Chondrocyte (in vitro differentiated cells): ENCODE results near the gene CAPN15. TPM values are rescaled to one million over a fixed set of nuclear protein-coding genes. Genes with fewer than 3 reads are reported as not detected.
A peak's percentile ranks its signal among the peaks of the same experiment; 100 is the strongest.

Experiments
- DNase-seq: peaks from one replicate; pipeline ENCODE4 v3.0.0; 2021; ENCODE audit warnings: mixed read lengths, low spot score
- H3K27ac Mint-ChIP-seq: one replicate; pipeline ENCODE4 v1.8.0; 2021; ENCODE audit warnings: mild to moderate bottlenecking, moderate library complexity, mixed read lengths; ENCODE audit not compliant: unreplicated experiment
- H3K27me3 Mint-ChIP-seq: 2 replicates; pipeline ENCODE4 v1.8.0; 2021; ENCODE audit warnings: low read depth, mixed read lengths
- H3K36me3 Mint-ChIP-seq: 2 replicates; pipeline ENCODE4 v1.8.0; 2021; ENCODE audit warnings: low read depth, mixed read lengths
- H3K4me1 Mint-ChIP-seq: 2 replicates; pipeline ENCODE4 v1.8.0; 2021; ENCODE audit warnings: low read depth, mild to moderate bottlenecking, mixed read lengths
- H3K4me3 Mint-ChIP-seq: one replicate; pipeline ENCODE4 v1.8.0; 2021; ENCODE audit warnings: mild to moderate bottlenecking, moderate library complexity, mixed read lengths; ENCODE audit not compliant: unreplicated experiment
- H3K9me3 Mint-ChIP-seq: 2 replicates; pipeline ENCODE4 v1.8.0; 2021; ENCODE audit warnings: low read depth, mixed read lengths
- total RNA-seq: library from RNA; stranded (reverse); gene quantifications from 3 replicates; pipeline ENCODE4 v1.2.1, GENCODE V29; 2021
- TF ChIP-seq, protein P1 (sequence below): fragments of 200-600 bp; sonication (generic); IDR thresholded peaks from 2 replicates; pipeline ENCODE4 v1.5.0; 2021; ENCODE audit warnings: antibody characterized with exemption, mild to moderate bottlenecking, moderate library complexity

CAPN15 gene
- total RNA-seq, 1 donor from 2014 or later: 28.8 TPM

DNA sequence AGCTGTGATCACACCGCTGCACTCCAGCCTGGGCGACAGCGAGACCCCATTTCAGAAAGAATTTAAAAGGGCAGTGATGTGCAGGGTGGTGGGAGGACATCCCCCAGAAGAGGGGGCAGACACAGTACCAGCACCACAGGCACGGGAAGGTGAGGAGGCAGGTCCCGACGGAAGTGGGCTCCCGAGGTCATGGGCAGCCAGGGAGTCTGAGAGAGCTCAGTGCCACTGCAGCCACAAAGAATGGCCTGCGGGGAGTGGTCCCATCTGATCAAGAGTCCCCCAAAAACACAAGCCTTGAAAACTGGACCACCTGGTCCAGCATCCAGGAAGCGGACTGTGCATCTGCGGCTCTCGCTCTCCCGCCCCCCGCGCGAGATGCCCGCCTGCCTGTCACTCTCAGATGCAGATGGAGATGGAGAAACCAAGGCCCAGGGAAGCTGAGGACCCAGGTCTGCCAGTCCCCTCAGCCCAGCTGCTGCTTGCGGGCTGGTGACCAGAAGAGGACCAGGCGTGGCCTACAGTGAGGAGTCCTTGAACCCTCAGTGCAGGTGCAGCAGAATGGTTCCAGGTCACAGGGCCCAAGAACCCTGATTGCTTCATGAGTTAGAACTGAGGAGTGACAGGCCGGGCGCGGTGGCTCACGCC, 4.3 kb upstream of the CAPN15 start:
- Mint-ChIP-seq H3K27me3 (no peaks in the 10 kb centered on the region), H3K36me3 (peaks cover 5% of the 10 kb centered on the region), H3K9me3 (no peaks in the 10 kb centered on the region), H3K4me3 (no peak overlapping the region), H3K27ac (peak overlapping the region; percentile 8), H3K4me1 (peaks cover 23% of the 10 kb centered on the region)
- DNase-seq: no peak
- TF ChIP-seq, protein P1, sequence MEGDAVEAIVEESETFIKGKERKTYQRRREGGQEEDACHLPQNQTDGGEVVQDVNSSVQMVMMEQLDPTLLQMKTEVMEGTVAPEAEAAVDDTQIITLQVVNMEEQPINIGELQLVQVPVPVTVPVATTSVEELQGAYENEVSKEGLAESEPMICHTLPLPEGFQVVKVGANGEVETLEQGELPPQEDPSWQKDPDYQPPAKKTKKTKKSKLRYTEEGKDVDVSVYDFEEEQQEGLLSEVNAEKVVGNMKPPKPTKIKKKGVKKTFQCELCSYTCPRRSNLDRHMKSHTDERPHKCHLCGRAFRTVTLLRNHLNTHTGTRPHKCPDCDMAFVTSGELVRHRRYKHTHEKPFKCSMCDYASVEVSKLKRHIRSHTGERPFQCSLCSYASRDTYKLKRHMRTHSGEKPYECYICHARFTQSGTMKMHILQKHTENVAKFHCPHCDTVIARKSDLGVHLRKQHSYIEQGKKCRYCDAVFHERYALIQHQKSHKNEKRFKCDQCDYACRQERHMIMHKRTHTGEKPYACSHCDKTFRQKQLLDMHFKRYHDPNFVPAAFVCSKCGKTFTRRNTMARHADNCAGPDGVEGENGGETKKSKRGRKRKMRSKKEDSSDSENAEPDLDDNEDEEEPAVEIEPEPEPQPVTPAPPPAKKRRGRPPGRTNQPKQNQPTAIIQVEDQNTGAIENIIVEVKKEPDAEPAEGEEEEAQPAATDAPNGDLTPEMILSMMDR: no peak

DNA sequence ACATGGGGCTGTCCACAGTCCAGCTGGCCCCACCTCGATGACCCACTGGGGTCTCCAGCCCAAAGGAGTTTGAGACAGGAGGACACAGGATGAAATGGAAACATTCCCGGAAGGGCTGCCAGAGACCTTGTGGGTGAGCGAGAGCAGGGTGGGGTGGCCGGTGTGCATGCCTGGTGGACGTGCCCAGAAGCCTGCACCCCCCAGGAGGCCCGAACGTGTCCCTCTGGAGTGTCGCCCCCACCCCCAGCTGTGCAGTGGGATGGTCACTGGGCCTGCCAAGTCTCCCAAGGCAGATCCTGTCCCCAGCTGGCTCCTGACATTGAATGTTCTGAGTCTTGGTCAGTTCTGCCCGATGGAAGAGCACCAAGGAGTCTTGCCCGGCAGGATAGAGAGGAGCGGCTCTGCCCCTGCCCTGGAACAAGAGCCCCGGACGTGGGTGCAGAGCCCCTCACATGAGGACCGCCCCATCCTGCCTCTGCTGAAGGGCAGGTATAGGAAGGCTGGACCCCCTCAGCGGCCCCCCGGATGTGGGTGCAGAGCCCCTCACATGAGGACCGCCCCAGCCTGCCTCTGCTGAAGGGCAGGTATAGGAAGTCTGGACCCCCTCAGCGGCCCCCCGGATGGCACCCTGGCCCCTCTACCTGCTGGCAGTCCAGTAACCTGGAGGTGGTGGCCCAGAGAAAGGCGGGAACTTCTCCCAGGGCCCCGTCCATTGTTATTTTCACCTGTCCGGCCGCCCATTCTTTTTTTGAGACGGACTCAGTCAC, 3.1 kb upstream of the CAPN15 start:
- H3K4me1 Mint-ChIP-seq: peaks cover 34% of the 10 kb centered on the region
- peaks cover 4% of the 10 kb centered on the region for H3K36me3 Mint-ChIP-seq
- peak overlapping the region; percentile 99 for H3K27ac Mint-ChIP-seq
- H3K9me3 Mint-ChIP-seq: no peaks in the 10 kb centered on the region
- DNase-seq: no peak
- H3K4me3 Mint-ChIP-seq: no peak overlapping the region
- no peaks in the 10 kb centered on the region for H3K27me3 Mint-ChIP-seq
- TF ChIP-seq, protein P1: no peak

DNA sequence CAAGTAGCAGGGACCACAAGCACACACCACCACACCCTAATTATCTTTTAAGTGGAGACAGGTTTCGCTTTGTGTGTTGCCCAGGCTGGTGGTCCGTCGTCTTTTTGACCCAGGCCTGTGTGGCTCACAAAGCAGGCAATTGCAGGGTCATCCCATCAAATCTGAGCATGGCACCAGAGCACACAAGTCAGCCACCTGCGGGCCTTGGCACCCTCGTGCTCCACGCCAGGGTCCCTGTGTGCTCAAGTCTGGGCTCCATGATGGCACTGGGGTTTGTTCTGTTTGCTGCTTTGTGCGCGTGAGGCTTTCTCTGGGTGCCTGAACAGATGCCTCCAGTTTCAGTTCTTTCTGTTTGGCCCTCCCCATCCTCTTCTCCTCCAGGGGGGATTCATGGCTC, 2.4 kb upstream of the CAPN15 start:
- Mint-ChIP-seq H3K27me3 (no peaks in the 10 kb centered on the region), H3K4me1 (peaks cover 41% of the 10 kb centered on the region), H3K36me3 (peaks cover 2% of the 10 kb centered on the region), H3K4me3 (peak overlapping the region; percentile 89), H3K9me3 (no peaks in the 10 kb centered on the region), H3K27ac (peak overlapping the region; percentile 99)
- DNase-seq: no peak
- TF ChIP-seq, protein P1: no peak

DNA sequence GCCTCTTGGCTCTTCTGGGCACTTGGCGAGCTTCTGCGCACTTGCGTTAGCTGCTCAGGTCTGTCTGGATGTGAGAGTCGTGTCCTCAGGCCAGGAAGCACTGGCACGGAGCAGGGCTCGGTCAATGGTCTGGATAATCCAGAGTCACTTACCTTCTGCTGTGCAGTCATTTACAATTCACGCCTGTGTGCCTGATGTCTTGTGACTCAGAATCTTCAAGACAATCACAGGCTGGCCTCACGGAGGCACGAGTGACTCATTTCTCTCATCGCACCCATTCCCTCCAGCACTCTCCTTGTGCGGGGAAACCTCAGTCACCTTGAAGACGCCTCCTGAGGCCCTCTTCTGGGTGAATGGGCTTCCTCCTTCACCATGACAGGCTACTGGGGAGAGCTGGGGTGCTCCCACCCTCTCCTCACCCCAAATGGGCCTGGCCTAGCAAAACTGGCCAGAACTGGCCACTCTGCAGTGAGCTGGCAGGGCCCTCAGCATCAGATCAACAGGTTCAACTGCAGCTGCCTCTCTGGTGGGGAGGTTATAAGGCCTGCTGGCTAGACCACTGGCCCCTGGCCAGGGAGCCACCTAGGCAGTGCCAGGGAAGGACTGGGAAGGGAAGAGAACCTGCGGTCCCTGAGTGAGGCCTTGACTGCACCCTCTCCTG, 1.9 kb upstream of the CAPN15 start:
- Mint-ChIP-seq H3K9me3 (no peaks in the 10 kb centered on the region), H3K36me3 (peaks cover 2% of the 10 kb centered on the region), H3K4me3 (peak overlapping the region; percentile 89), H3K27me3 (no peaks in the 10 kb centered on the region), H3K4me1 (peaks cover 45% of the 10 kb centered on the region), H3K27ac (peak overlapping the region; percentile 99)
- TF ChIP-seq, protein P1: no peak
- no peak for DNase-seq
